ENCODE data around the gene ABLIM3.

GRCh38 chr5:149303210-149303609 lies 161.9 kb downstream of the ABLIM3 start:
- TF ChIP-seq POLR2A (IDR thresholded peaks at IDR 0.05), result no peak
- no peak for TF ChIP-seq CTCF (IDR thresholded peaks at IDR 0.05)
- TF ChIP-seq POLR2AphosphoS5 (IDR thresholded peaks at IDR 0.05; ENCODE audit: insufficient read depth in 1 of 2, low read depth in 1 of 2), result no peak
